Breast epithelium (tissue), 4 donors: ENCODE measurements around the gene PSMB2. TPM values are rescaled to one million over a fixed set of nuclear protein-coding genes. Genes with fewer than 3 reads are reported as not detected.
A peak's percentile ranks its signal among the peaks of the same experiment; 100 is the strongest.

Experiments
- DNase-seq, 2 donors: peaks; one replicate each; pipeline ENCODE4 v3.0.0-alpha.2; 2019; ENCODE audit warnings: low spot score in 2 of 2
- H3K27ac ChIP-seq, 2 donors: fragments of 200-600 bp; sonication (generic) in 1 of 2; one replicate each; pipeline ENCODE4 v1.5.1; 2016 to 2019; ENCODE audit warnings: mild to moderate bottlenecking in 1 of 2
- H3K27me3 ChIP-seq, 2 donors: fragments of 200-600 bp; sonication (generic) in 1 of 2; one replicate each; pipeline versions ENCODE4 v1.5.1 to v1.6.0; 2017 to 2019; ENCODE audit warnings: control low read depth in 1 of 2, mild to moderate bottlenecking in 1 of 2
- H3K36me3 ChIP-seq: fragments of 200-600 bp; one replicate; pipeline ENCODE4 v1.5.1; 2019
- H3K4me1 ChIP-seq, 2 donors: fragments of 200-600 bp; sonication (generic); one replicate each; pipeline ENCODE4 v1.5.1; 2016 to 2019; ENCODE audit warnings: control low read depth in 1 of 2
- H3K4me3 ChIP-seq, 3 donors: fragments of 200-600 bp; sonication (generic); 1 replicate in 2 of 3; 2 replicates in 1 of 3; pipeline ENCODE4 v1.5.1; 2016 to 2019; ENCODE audit warnings: mild to moderate bottlenecking in 3 of 3, moderate library complexity in 2 of 3
- H3K9me3 ChIP-seq, 2 donors: fragments of 200-600 bp; sonication (generic) in 1 of 2; one replicate each; pipeline ENCODE4 v1.5.1; 2016 to 2019; ENCODE audit warnings: control low read depth in 1 of 2
- POLR2A ChIP-seq: fragments of 450-650 bp; IDR thresholded peaks from one replicate; pipeline ENCODE4 v1.6.1; 2016; ENCODE audit warnings: antibody characterized with exemption, mild to moderate bottlenecking, moderate library complexity
- POLR2AphosphoS5 ChIP-seq, 3 donors: sonication (generic); formaldehyde crosslinking; IDR thresholded peaks; one replicate each; pipeline ENCODE4 v1.6.1; 2017; ENCODE audit warnings: antibody characterized with exemption in 3 of 3
- intact Hi-C: fragments of 100-400 bp; cut with DNase I; formaldehyde crosslinking; loops from one replicate; pipeline ENCODE4 v1.15.1; 2023; ENCODE audit warnings: low total_unique reads
- total RNA-seq, 3 donors: library from RNA; depleted of rRNA; stranded (reverse); fragments of >200 nt; gene quantifications; one replicate each; pipeline ENCODE4 v1.1.0, GENCODE V29; 2016
- TF ChIP-seq, protein P1 (sequence below), 3 donors: fragments of 450-650 bp; IDR thresholded peaks; one replicate each; pipeline ENCODE4 v1.5.1; 2016 to 2017; ENCODE audit warnings: antibody characterized with exemption in 3 of 3, mild to moderate bottlenecking in 3 of 3, moderate library complexity in 3 of 3

PSMB2 gene
- total RNA-seq, 3 donors from 2014 or later, result 26.7 to 31.8 (median 31.5) TPM

DNA sequence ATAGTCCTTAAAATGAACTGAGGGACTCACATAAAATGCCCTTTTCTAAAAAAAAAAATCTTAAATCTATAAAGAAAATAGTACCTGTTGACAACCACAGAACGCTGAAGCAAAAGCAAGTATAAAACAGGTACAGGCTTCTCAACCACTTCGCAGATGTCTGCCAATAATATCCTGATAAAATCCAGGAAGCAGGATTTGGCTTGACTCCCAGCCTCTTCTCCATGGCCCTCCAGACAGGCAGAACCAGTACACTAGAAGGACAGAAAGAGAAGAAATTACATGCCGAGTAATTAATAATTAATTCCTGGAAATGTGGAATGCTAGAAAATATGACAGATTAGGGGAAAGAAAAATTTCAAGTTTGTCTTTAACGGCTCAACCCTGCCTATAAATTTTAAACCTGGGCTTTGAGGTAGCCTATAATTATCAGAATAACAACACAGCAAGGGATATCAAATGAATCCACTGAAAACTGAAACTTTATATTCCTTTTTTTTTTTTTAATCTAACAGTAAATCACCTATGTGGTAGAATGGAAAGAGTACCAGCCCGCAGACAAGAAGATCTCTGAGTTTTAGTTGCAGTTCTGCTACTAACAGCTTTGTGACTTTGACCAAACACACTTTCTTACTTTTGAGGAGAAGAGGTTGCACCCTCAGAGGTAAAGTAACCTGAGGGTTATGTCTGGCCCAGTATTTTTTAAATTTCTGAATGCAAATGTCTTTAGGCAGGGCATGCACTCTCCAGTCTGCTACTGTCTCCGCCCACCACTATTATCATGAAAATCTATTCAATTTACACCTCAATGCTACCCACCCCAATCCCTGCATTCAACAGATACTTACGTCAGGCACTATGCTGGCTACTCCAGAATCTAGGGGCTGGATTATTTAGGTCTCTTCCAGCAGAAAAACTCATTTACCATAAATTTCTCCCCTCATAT lies 86.8 kb downstream of the PSMB2 start:
- no peak overlapping the region for H3K4me3 ChIP-seq
- TF ChIP-seq, protein P1, sequence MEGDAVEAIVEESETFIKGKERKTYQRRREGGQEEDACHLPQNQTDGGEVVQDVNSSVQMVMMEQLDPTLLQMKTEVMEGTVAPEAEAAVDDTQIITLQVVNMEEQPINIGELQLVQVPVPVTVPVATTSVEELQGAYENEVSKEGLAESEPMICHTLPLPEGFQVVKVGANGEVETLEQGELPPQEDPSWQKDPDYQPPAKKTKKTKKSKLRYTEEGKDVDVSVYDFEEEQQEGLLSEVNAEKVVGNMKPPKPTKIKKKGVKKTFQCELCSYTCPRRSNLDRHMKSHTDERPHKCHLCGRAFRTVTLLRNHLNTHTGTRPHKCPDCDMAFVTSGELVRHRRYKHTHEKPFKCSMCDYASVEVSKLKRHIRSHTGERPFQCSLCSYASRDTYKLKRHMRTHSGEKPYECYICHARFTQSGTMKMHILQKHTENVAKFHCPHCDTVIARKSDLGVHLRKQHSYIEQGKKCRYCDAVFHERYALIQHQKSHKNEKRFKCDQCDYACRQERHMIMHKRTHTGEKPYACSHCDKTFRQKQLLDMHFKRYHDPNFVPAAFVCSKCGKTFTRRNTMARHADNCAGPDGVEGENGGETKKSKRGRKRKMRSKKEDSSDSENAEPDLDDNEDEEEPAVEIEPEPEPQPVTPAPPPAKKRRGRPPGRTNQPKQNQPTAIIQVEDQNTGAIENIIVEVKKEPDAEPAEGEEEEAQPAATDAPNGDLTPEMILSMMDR (IDR thresholded peaks at IDR 0.05), result no peak
- TF ChIP-seq POLR2A (no peak), POLR2AphosphoS5 (IDR thresholded peaks at IDR 0.05) (no peak)
- peaks cover 0 to 26% of the 10 kb centered on the region in 2 donors for H3K4me1 ChIP-seq
- H3K9me3 ChIP-seq, result no peaks in the 10 kb centered on the region
- DNase-seq, result peak in 1 of 2 donors; percentile 66
- intact Hi-C loops, result no loop called here
- no peaks in the 10 kb centered on the region for H3K36me3 ChIP-seq
- H3K27ac ChIP-seq, result peak overlapping the region in 1 of 2 donors; percentile 33
- H3K27me3 ChIP-seq, result no peaks in the 10 kb centered on the region

DNA sequence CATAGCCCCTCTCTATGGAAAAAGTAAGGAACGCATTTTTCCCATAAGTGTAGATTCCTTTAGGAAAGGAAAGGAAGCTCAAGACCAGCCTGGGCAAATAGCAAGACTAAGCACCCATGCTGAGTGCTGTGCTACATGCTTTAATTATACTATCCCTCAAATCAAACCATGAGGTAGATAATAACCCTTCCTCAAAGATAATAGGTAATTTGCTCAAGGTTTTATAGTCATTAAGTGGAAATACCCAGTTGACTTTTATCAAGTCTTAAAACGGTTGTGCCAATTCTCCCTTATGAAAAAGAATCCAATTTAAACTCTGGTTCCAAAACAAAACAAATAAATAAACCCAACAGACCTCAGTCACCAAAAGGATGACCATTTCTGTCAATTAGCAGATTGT lies 87.5 kb downstream of the PSMB2 start:
- no peak overlapping the region for H3K4me3 ChIP-seq
- no peak for DNase-seq
- peaks cover 0 to 26% of the 10 kb centered on the region in 2 donors for H3K4me1 ChIP-seq
- no peaks in the 10 kb centered on the region for H3K9me3 ChIP-seq
- intact Hi-C loops, result no loop called here
- H3K36me3 ChIP-seq, result no peaks in the 10 kb centered on the region
- H3K27ac ChIP-seq, result peak overlapping the region; percentile 20 to 33
- TF ChIP-seq, protein P1 (IDR thresholded peaks at IDR 0.05), result no peak
- no peak for TF ChIP-seq POLR2A
- TF ChIP-seq POLR2AphosphoS5 (IDR thresholded peaks at IDR 0.05), result no peak
- no peaks in the 10 kb centered on the region for H3K27me3 ChIP-seq

Other genes with a start within 250 kb of the PSMB2 start
- gene KIAA0319L, start 84.1 kb downstream of the PSMB2 start, total RNA-seq, result 100 to 1,000 TPM in 2 of 3 donors, 10 to 100 TPM in 1; 49.0 to 104 (median 103) TPM
- 10 to 100 TPM in 2 of 3 donors, 1 to 10 TPM in 1; 9.9 to 22.3 (median 16.2) TPM for gene NCDN, start 83.7 kb downstream of the PSMB2 start, total RNA-seq
- 1 to 10 TPM in 1 of 3 donors, under 1 TPM in 2; 0.44 to 2.6 (median 0.64) TPM for gene TFAP2E, start 68.2 kb downstream of the PSMB2 start, total RNA-seq
- 10 to 100 TPM in 2 of 3 donors, 1 to 10 TPM in 1; 8.2 to 16.0 (median 13.1) TPM for gene C1orf216, start 77.4 kb upstream of the PSMB2 start, total RNA-seq
- under 1 TPM; 0.15 to 0.48 (median 0.33) TPM for gene CLSPN, start 128.5 kb upstream of the PSMB2 start, total RNA-seq
- gene AGO4, start 166.5 kb upstream of the PSMB2 start, total RNA-seq, result 10 to 100 TPM; 20.0 to 27.4 (median 22.4) TPM
- 10 to 100 TPM; 22.3 to 26.1 (median 23.4) TPM for gene AGO1, start 241.7 kb upstream of the PSMB2 start, total RNA-seq